Activated effector memory CD4-positive, alpha-beta T cell treated with Interleukin-2 at 50 U/mL for 16 hours (primary cell): Measurements from ENCODE around the gene SCGB1D1.

Source experiments
- DNase-seq: peaks from one replicate; pipeline ENCODE4 v3.0.0-alpha.2; 2020

Gene SCGB1D1

GRCh38 chr11:62237499-62237898, 47.5 kb downstream of the SCGB1D1 start:
- no peak for DNase-seq

GRCh38 chr11:62238151-62238550, 48.1 kb downstream of the SCGB1D1 start:
- no peak for DNase-seq

GRCh38 chr11:62241095-62241494, 51.1 kb downstream of the SCGB1D1 start:
- no peak for DNase-seq

- DNase-seq: no peak
Measured at GRCh38 chr11:62242021-62242420, 52.0 kb downstream of the SCGB1D1 start, which contains the start of gene SCGB1D2. Gene SCGB1D2, plus strand, starts transcription at chr11:62242239. Its CDS starts 69 bp downstream, at chr11:62242308.
